GM12878 (cell line): ENCODE data around the gene CALN1. TPM values are rescaled to one million over a fixed set of nuclear protein-coding genes. Genes with fewer than 3 reads are reported as not detected.

Experiments
- ATAC-seq: fragments of 200-7000 bp; cut with Tn5 transposase; 3 replicates; pipeline ENCODE4 v1.9.1; 2020; ENCODE audit warnings: mild to moderate bottlenecking, moderate library complexity
- BruUV-seq: library from RNA; stranded (reverse); fragments of 400-500 nt; replicated peaks from 2 replicates; lab custom pipeline; 2021; lab: Mats Ljungman, UMichigan
- CTCF ChIA-PET: fragments of 300-600 bp; sonication (Branson Sonifier 250); formaldehyde crosslinking; extraction: SDS; loops from one replicate; lab custom pipeline; 2021; ENCODE audit warnings: inconsistent platforms; lab: Yijun Ruan, JAX
- POLR2A ChIA-PET: fragments of 350-600 bp; formaldehyde crosslinking; extraction: SDS; loops from one replicate; lab custom pipeline; 2021; ENCODE audit warnings: inconsistent platforms; lab: Charles Lee
- RAD21 ChIA-PET: fragments of 300-600 bp; sonication (Branson Sonifier 250); formaldehyde crosslinking; loops from one replicate; lab custom pipeline; 2023; ENCODE audit warnings: antibody characterized with exemption; ENCODE audit not compliant: unreplicated experiment; lab: Charles Lee
- SMC1A ChIA-PET: fragments of 300-600 bp; sonication (Branson Sonifier 250); formaldehyde crosslinking; loops from one replicate; lab custom pipeline; 2023; ENCODE audit not compliant: unreplicated experiment, uncharacterized antibody; lab: Charles Lee
- DNase-seq: peaks from one replicate; pipeline ENCODE4 v3.0.0-alpha.2; 2011; ENCODE audit warnings: low read depth, low spot score
- FAIRE-seq: peaks from 3 replicates; lab custom pipeline; 2011; peaks lifted over from hg19 to GRCh38; lab: Jason Lieb, UNC
- H2AFZ ChIP-seq: 2 replicates; pipeline ENCODE4 v1.6.0; 2011; ENCODE audit warnings: low read depth, low read length, control low read depth; ENCODE audit not compliant: control insufficient read depth
- H3K27ac ChIP-seq: 2 replicates; pipeline ENCODE4 v1.5.1; 2011; ENCODE audit warnings: control low read depth; ENCODE audit not compliant: control insufficient read depth, insufficient read depth
- H3K27me3 ChIP-seq, 2 experiments: replicated peaks in 1 of 2; 2 replicates each; pipeline versions ENCODE4 v1.6.0 to v1.6.1; 2011; ENCODE audit warnings: low read length in 1 of 2; ENCODE audit not compliant: control insufficient read depth in 2 of 2, insufficient read depth in 2 of 2
- H3K36me3 ChIP-seq, 2 experiments: 2 replicates each; pipeline ENCODE4 v1.5.1; 2011; ENCODE audit warnings: low read length in 1 of 2; ENCODE audit not compliant: control insufficient read depth in 2 of 2, insufficient read depth in 2 of 2
- H3K4me1 ChIP-seq: 2 replicates; pipeline ENCODE4 v1.6.1; 2011; ENCODE audit warnings: mild to moderate bottlenecking, low read length, moderate library complexity, mixed read lengths; ENCODE audit not compliant: control insufficient read depth, insufficient read depth
- H3K4me2 ChIP-seq: 2 replicates; pipeline ENCODE4 v1.6.0; 2011; ENCODE audit warnings: control low read depth; ENCODE audit not compliant: control insufficient read depth, insufficient read depth
- H3K4me3 ChIP-seq: fragments of 200-600 bp; sonication (generic); 2 replicates; pipeline ENCODE4 v1.5.1; 2016
- H3K79me2 ChIP-seq: 2 replicates; pipeline ENCODE4 v1.6.0; 2011; ENCODE audit warnings: low read length; ENCODE audit not compliant: control insufficient read depth, insufficient read depth
- H3K9ac ChIP-seq: 2 replicates; pipeline ENCODE4 v1.8.0; 2011; ENCODE audit warnings: low read length, control low read depth, mixed read lengths; ENCODE audit not compliant: control insufficient read depth, insufficient read depth
- H3K9me3 ChIP-seq: replicated peaks from 3 replicates; pipeline ENCODE4 v1.5.1; 2011; ENCODE audit warnings: mild to moderate bottlenecking, low read length; ENCODE audit not compliant: control insufficient read depth, insufficient read depth
- H4K20me1 ChIP-seq: 2 replicates; pipeline ENCODE4 v1.6.0; 2011; ENCODE audit not compliant: control insufficient read depth, insufficient read depth
- KDM1A ChIP-seq: fragments of 200-600 bp; sonication (generic); IDR thresholded peaks from 2 replicates; pipeline ENCODE4 v1.6.1; 2016; ENCODE audit warnings: borderline replicate concordance
- RBBP5 ChIP-seq: fragments of 200-600 bp; sonication (generic); conservative IDR thresholded peaks from 2 replicates; pipeline ENCODE4 v1.6.1; 2016
- WRNIP1 ChIP-seq: IDR thresholded peaks from 2 replicates; pipeline ENCODE4 v1.6.1; 2011; ENCODE audit warnings: low read depth, low read length, improper control_type of control experiment, borderline replicate concordance
- ZNF622 ChIP-seq: fragments of 450-650 bp; IDR thresholded peaks from 2 replicates; pipeline ENCODE4 v1.6.1; 2017; ENCODE audit warnings: mild to moderate bottlenecking, inconsistent platforms
- ZSCAN29 ChIP-seq: fragments of 450-650 bp; IDR thresholded peaks from 2 replicates; pipeline ENCODE4 v1.6.1; 2017; ENCODE audit warnings: mild to moderate bottlenecking, moderate library complexity
- WGBS: methylation state at CpG from one replicate; pipeline ENCODE4 v1.1.6; 2016; ENCODE audit warnings: low lambda C conversion rate; ENCODE audit not compliant: insufficient replicate concordance, insufficient coverage; ENCODE audit errors: missing lambda C conversion rate; 5-methylcytosine and 5-hydroxymethylcytosine counted together
- in situ Hi-C: fragments of 300-500 bp; cut with MboI; formaldehyde crosslinking; loops from 9 replicates; pipeline ENCODE4 v1.14.3; 2018; ENCODE audit warnings: mixed read lengths
- intact Hi-C: fragments of 100-400 bp; cut with micrococcal nuclease; formaldehyde crosslinking; loops from one replicate; pipeline ENCODE4 v1.14.2; 2022; ENCODE audit not compliant: unreplicated experiment
- polyA plus RNA-seq, 11 experiments: library from polyadenylated mRNA; depleted of rRNA in 4 of 11; unstranded in 6 of 11; stranded (reverse) in 5 of 11; fragments of >200 nt; fragmentation: Nextera tagmentation in 4 of 11; fragmentation: Illumina TruSeq in 1 of 11; extraction: Ambion mirVana in 4 of 11; extraction: Trizol in 1 of 11; gene quantifications; 1 replicate in 1 of 11; 2 replicates in 10 of 11; pipeline versions ENCODE4 v1.2.1 to v1.2.3, GENCODE V29; 2011 to 2016; ENCODE audit warnings: inconsistent platforms in 2 of 11, missing spikeins in 2 of 11, low read depth in 1 of 11
- total RNA-seq, 4 experiments: library from RNA; depleted of rRNA in 3 of 4; stranded (reverse); fragments of >200 nt in 3 of 4; fragmentation: Illumina TruSeq in 1 of 4; extraction: Trizol in 1 of 4; gene quantifications; 2 replicates each; pipeline versions ENCODE4 v1.2.1 to v1.2.3, GENCODE V29; 2013 to 2021
- TF ChIP-seq, protein P1 (sequence below): fragments of 450-650 bp; IDR thresholded peaks from 2 replicates; pipeline ENCODE4 v1.6.1; 2018; ENCODE audit warnings: borderline replicate concordance, mild to moderate bottlenecking; ENCODE audit not compliant: partially characterized antibody

Gene CALN1
- total and polyA plus RNA-seq, 10 of the 15 experiments (the other 5 are each of a cell fraction or from before 2014, with no cell fraction given), result 0.48 to 15.3 (median 1.6) TPM

DNA sequence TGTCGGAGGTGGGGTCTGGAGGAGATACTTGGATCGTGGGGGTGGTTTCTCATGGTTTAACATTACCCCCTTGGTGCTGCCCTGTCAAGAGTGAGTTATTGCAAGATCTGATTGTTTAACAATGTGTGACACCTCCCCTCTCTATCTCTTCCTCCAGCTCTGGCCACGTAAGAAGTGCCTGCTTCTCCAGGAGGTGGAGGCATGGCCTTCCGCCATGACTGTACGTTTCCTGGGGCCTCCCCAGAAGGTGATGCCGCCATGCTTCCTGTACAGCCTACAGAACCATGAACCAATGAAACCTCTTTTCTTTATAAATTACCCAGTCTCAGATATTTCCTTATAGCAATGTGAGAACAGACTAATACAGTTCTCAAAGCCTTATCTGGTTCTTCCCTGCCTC is 547.0 kb downstream of the CALN1 start:
- in situ Hi-C loops, result no loop called here
- BruUV-seq, result no TSS peak
- no peak for FAIRE-seq
- ATAC-seq, result no peak
- Histone ChIP-seq H3K27me3 (no peaks in the 10 kb centered on the region), H3K9me3 (no peaks in the 10 kb centered on the region; the same call in 1 of the 3 replicates), H4K20me1 (no peaks in the 10 kb centered on the region), H3K27ac (no peak overlapping the region), H3K36me3 (no peaks in the 10 kb centered on the region), H2AFZ (no peak overlapping the region), H3K9ac (no peak overlapping the region), H3K4me1 (no peaks in the 10 kb centered on the region)
- ChIA-PET CTCF (no interaction called here), POLR2A (no interaction called here)
- intact Hi-C loops, result loop anchor here (10.0 kb wide), 1 partner anchor 60 kb away; no protein-coding TSS in a partner anchor
- DNase-seq, result no peak
- 15% methylated on average over 6 of the region's 6 CpGs for WGBS
- TF ChIP-seq KDM1A (no peak), ZNF622 (no peak), ZSCAN29 (no peak)
- TF ChIP-seq, protein P1, sequence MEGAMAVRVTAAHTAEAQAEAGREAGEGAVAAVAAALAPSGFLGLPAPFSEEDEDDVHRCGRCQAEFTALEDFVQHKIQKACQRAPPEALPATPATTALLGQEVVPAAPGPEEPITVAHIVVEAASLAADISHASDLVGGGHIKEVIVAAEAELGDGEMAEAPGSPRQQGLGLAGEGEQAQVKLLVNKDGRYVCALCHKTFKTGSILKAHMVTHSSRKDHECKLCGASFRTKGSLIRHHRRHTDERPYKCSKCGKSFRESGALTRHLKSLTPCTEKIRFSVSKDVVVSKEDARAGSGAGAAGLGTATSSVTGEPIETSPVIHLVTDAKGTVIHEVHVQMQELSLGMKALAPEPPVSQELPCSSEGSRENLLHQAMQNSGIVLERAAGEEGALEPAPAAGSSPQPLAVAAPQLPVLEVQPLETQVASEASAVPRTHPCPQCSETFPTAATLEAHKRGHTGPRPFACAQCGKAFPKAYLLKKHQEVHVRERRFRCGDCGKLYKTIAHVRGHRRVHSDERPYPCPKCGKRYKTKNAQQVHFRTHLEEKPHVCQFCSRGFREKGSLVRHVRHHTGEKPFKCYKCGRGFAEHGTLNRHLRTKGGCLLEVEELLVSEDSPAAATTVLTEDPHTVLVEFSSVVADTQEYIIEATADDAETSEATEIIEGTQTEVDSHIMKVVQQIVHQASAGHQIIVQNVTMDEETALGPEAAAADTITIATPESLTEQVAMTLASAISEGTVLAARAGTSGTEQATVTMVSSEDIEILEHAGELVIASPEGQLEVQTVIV, result no peak
- TF ChIP-seq, all 136 proteins: peak for 0
- ChIA-PET SMC1A (no interaction called here), RAD21 (no interaction called here)
- no peak overlapping the region for H3K4me3 ChIP-seq
- no peak overlapping the region for H3K4me2 ChIP-seq
- H3K79me2 ChIP-seq, result no peaks in the 10 kb centered on the region

DNA sequence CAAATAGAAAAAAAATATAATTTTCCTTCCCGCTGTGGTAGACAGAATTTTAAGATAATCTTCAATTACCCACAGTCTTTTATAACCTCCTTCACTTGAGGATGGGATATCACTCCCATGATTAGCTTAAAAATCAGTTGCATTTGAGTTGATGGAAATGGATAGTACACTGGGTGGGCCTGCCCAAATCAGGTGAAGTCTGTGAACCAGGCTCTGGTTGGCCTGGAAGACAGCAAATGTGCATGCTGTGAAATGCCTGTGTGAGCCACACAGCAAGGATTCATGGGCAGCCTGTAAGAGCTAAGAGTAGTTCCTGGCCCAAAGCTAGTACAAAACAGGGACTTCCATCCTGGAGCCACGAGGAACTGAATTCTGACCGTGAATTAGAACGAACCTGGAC is 548.0 kb downstream of the CALN1 start:
- Histone ChIP-seq H3K9ac (no peak overlapping the region), H3K27ac (no peak overlapping the region), H3K4me3 (no peak overlapping the region), H3K9me3 (no peaks in the 10 kb centered on the region; the same call in 1 of the 3 replicates), H4K20me1 (no peaks in the 10 kb centered on the region), H3K4me1 (no peaks in the 10 kb centered on the region), H3K79me2 (no peaks in the 10 kb centered on the region), H3K27me3 (no peaks in the 10 kb centered on the region), H3K4me2 (no peak overlapping the region), H3K36me3 (no peaks in the 10 kb centered on the region), H2AFZ (no peak overlapping the region)
- no peak for ATAC-seq
- in situ Hi-C loops (no loop called here), intact Hi-C loops (loop anchor here (10.0 kb wide), 1 partner anchor 59 kb away; no protein-coding TSS in a partner anchor)
- ChIA-PET RAD21 (no interaction called here), SMC1A (no interaction called here), CTCF (no interaction called here), POLR2A (no interaction called here)
- no peak for FAIRE-seq
- no TSS peak for BruUV-seq
- WGBS, result 6% methylated on average over 4 of the region's 4 CpGs
- DNase-seq, result no peak
- TF ChIP-seq RBBP5 (no peak), WRNIP1 (no peak)
